ENCODE results near the gene RHOH. TPM values are rescaled to one million over a fixed set of nuclear protein-coding genes. Genes with fewer than 3 reads are reported as not detected.

The RHOH gene
- total and polyA plus RNA-seq, 9 donors: 0.31 to 3.2 (median 0.98) TPM

DNA sequence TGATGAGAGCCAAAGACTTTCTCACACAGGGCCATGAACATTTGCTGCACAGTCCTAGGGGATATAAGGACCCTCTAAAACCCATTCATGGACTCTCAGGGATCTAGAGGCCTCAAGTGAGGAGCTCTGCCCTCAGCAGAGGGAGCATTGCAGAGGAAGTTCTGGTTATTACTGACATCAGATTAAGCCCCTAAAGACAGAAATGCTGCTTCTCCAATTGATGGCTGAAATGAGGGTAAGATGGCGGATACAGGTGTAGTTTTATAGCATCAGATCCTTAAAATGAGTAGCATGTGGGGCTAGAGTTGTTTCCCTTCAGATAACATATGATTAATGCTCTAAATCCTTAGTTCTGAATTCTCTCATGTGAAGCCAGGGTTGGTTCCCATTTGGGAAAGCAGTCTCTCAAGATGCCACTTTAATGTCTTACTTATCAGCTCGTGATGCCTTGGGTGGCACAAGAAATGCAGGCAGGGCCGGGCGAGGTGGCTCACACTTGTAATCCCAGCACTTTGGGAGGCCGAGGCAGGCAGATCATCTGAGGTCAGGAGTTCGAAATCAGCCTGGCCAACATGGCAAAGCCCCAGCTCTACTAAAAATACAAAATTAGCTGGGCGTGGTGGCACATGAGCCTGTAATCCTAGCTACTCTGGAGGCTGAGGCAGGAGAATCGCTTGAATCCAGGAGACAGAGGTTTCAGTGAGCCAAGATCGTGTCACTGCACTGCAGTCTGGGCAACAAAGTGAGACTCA, 7.9 kb downstream of the RHOH start:
- 92 to 93% (median 92%) methylated on average over 9 of the region's 9 CpGs for WGBS, 3 donors
- DNase-seq: no peak
- H3K9me3 ChIP-seq: no peaks in the 10 kb centered on the region

DNA sequence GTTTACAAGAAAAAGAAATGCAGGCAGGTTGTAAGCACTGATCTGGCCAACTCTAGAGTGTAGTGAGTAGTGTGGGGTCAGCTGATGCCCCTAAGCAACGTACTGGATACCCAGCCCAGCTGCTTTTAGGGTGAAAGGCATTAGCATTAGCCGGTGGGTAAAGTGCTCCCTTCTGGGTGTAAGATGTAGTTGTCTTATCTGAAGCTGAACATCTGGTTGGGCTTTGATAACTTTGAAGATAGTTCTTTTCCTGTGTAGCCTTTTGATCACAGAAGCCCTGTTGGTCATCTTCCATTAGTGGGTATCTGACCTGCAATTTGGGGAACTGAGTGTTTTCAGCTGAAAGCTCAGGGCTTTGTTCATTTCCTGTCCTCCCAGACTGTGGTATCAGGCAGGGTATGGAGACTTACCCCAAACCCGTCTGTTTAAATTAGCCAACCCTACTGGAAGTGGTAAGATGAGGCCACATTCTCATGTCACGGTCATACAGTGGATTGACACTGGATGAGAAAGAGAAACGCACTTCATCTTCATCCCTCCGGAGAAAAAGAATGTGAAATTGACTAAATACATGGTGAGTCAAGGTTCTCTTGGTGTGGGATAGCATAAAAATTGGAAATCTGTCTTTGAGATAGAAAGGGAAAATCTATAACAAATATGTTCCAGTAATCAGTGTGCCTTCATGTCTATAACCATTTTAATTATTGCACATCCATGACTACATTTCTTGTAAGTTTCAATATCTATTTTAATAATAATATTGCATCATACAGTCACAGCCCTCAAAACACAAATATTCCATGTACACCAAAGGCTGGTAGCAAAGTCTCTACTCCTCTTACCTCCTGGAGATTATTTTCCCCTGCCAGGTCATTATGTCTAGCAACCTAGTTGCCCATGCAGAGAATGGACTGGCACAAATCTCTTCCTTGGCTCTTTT, 8.7 kb downstream of the RHOH start:
- H3K27ac ChIP-seq: no peak overlapping the region
- 76 to 83% (median 81%) methylated on average over 6 of the region's 6 CpGs for WGBS, 3 donors
- no peak for DNase-seq
- no peaks in the 10 kb centered on the region for H3K4me1 ChIP-seq (ENCODE audit: insufficient read depth)
- no peaks in the 10 kb centered on the region for H3K36me3 ChIP-seq
- H3K9me3 ChIP-seq: no peaks in the 10 kb centered on the region
- intact Hi-C loops (cut with DNase I): no loop called here
- TF ChIP-seq POLR2A (IDR thresholded peaks at IDR 0.05) (no peak), EP300 (IDR thresholded peaks at IDR 0.05) (no peak)
- TF ChIP-seq, protein P1, sequence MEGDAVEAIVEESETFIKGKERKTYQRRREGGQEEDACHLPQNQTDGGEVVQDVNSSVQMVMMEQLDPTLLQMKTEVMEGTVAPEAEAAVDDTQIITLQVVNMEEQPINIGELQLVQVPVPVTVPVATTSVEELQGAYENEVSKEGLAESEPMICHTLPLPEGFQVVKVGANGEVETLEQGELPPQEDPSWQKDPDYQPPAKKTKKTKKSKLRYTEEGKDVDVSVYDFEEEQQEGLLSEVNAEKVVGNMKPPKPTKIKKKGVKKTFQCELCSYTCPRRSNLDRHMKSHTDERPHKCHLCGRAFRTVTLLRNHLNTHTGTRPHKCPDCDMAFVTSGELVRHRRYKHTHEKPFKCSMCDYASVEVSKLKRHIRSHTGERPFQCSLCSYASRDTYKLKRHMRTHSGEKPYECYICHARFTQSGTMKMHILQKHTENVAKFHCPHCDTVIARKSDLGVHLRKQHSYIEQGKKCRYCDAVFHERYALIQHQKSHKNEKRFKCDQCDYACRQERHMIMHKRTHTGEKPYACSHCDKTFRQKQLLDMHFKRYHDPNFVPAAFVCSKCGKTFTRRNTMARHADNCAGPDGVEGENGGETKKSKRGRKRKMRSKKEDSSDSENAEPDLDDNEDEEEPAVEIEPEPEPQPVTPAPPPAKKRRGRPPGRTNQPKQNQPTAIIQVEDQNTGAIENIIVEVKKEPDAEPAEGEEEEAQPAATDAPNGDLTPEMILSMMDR (IDR thresholded peaks at IDR 0.05): no peak
- no peak overlapping the region for H3K4me3 ChIP-seq
- no peaks in the 10 kb centered on the region for H3K27me3 ChIP-seq

More for the DNA sequence above, 7.9 kb downstream of the RHOH start:
- no peak overlapping the region for H3K27ac ChIP-seq
- TF ChIP-seq, protein P1 (IDR thresholded peaks at IDR 0.05): no peak
- TF ChIP-seq POLR2A (IDR thresholded peaks at IDR 0.05) (no peak), EP300 (IDR thresholded peaks at IDR 0.05) (no peak)
- peaks cover 2% of the 10 kb centered on the region for H3K4me1 ChIP-seq (ENCODE audit: insufficient read depth)
- intact Hi-C loops (cut with DNase I): no loop called here
- no peak overlapping the region for H3K4me3 ChIP-seq
- no peaks in the 10 kb centered on the region for H3K27me3 ChIP-seq
- H3K36me3 ChIP-seq: no peaks in the 10 kb centered on the region

DNA sequence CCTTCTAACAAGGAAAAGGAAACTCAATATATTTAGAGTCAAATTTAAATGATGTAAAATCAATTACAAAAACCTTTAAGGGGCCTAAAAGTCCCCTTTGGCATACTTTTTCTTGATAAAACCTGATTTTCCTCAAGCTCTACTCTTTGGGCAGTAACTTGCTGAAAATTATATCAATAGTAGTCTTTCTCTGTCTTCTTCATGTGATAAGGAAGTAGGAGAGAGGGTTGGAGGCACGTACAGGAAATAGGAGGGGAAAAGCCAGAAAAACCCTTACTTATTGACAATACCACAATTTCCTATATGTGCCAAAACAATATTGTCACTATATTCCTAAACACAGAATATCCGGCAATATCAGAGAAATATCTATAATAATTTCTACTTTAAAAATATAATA, 9.6 kb downstream of the RHOH start:
- WGBS, 3 donors: 55 to 60% (median 57%) methylated on average over 2 of the region's 2 CpGs
- H3K27me3 ChIP-seq: no peaks in the 10 kb centered on the region
- no peak for DNase-seq
- no peak for TF ChIP-seq EP300 (IDR thresholded peaks at IDR 0.05)
- TF ChIP-seq, protein P1 (IDR thresholded peaks at IDR 0.05): no peak
- intact Hi-C loops (cut with DNase I): no loop called here
- H3K4me1 ChIP-seq (ENCODE audit: insufficient read depth): no peaks in the 10 kb centered on the region
- H3K36me3 ChIP-seq: no peaks in the 10 kb centered on the region
- no peak overlapping the region for H3K27ac ChIP-seq
- H3K4me3 ChIP-seq: no peak overlapping the region
- H3K9me3 ChIP-seq: no peaks in the 10 kb centered on the region

DNA sequence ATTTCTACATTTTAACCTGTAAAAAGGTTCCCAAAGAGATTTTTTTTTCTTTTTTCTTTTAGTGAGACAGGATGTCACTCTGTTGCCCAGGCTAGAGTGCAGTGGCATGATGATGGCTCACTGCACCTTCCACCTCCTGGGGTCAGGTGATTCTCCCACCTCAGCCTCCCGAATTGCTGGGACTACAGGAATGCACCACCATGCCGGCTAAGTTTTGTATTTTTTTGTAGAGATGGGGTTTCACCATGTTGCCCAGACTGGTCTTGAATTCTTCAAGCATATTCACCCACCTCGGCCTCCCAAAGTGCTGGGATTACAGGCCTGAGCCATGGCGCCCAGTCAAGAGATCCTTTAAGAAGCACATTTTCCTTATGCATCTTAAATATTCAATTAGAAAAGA, 12.6 kb downstream of the RHOH start:
- intact Hi-C loops (cut with DNase I): no loop called here
- H3K4me1 ChIP-seq (ENCODE audit: insufficient read depth): peaks cover 2% of the 10 kb centered on the region
- H3K4me3 ChIP-seq: no peak overlapping the region
- TF ChIP-seq EP300 (IDR thresholded peaks at IDR 0.05): no peak
- TF ChIP-seq, protein P1 (IDR thresholded peaks at IDR 0.05): no peak
- TF ChIP-seq POLR2A (IDR thresholded peaks at IDR 0.05): no peak
- H3K27me3 ChIP-seq: no peaks in the 10 kb centered on the region
- 88 to 94% (median 92%) methylated on average over 4 of the region's 4 CpGs for WGBS, 3 donors
- no peak overlapping the region for H3K27ac ChIP-seq
- DNase-seq: no peak
- no peaks in the 10 kb centered on the region for H3K36me3 ChIP-seq
- no peaks in the 10 kb centered on the region for H3K9me3 ChIP-seq

Measured in ovary (tissue), 9 donors.